ENCODE measurements around the gene ADGRL1.

DNA sequence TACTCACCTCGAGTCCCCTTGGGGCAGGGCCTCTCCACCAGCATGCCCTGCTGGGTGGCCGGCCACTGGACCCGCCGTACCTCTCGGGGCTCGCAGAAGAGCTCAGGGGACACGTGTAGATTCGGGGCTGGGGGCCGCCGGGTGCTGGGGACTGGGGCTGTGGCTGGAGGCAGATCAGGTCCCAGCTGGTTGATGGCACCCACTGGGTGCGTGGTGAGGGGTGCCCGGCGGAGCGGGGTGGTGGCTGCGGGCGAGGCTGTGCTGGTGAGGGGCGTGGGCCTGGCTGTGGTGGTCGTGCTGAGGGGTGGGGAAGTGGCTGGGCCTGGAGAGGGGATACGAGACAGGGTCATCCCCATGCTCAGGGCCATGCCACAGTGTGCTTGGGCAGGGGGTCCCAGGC, 44.7 kb downstream of the ADGRL1 start:
- TF ChIP-seq, protein P1, sequence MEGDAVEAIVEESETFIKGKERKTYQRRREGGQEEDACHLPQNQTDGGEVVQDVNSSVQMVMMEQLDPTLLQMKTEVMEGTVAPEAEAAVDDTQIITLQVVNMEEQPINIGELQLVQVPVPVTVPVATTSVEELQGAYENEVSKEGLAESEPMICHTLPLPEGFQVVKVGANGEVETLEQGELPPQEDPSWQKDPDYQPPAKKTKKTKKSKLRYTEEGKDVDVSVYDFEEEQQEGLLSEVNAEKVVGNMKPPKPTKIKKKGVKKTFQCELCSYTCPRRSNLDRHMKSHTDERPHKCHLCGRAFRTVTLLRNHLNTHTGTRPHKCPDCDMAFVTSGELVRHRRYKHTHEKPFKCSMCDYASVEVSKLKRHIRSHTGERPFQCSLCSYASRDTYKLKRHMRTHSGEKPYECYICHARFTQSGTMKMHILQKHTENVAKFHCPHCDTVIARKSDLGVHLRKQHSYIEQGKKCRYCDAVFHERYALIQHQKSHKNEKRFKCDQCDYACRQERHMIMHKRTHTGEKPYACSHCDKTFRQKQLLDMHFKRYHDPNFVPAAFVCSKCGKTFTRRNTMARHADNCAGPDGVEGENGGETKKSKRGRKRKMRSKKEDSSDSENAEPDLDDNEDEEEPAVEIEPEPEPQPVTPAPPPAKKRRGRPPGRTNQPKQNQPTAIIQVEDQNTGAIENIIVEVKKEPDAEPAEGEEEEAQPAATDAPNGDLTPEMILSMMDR (IDR thresholded peaks at IDR 0.05), result no peak
- no peak for TF ChIP-seq POLR2A (IDR thresholded peaks at IDR 0.05)
- no peak for TF ChIP-seq EP300 (IDR thresholded peaks at IDR 0.05; ENCODE audit: low read depth)
- TF ChIP-seq POLR2AphosphoS5 (IDR thresholded peaks at IDR 0.05), result no peak
